OCI-LY3 (cell line): ENCODE data around the gene CERKL.
"Not testable (repeated sequence)": the region's sequence is repeated elsewhere in the genome, so short reads cannot be mapped to it uniquely, and the experiment has no call there.

Source experiments
- H2AFZ ChIP-seq: fragments of 200-600, 300-600 bp; shearing (Covaris generic); 2 replicates; pipeline ENCODE4 v1.6.0; 2014; ENCODE audit warnings: antibody characterized with exemption, low read depth, low read length
- H3K27ac ChIP-seq: fragments of 200-600, 300-600 bp; sonication (generic); 2 replicates; pipeline ENCODE4 v1.5.1; 2014; ENCODE audit warnings: mild to moderate bottlenecking, low read length, moderate library complexity, mixed read lengths
- H3K27me3 ChIP-seq: fragments of 200-600, 300-600 bp; sonication (generic); 2 replicates; pipeline ENCODE4 v1.6.1; 2014; ENCODE audit warnings: low read depth, low read length, mixed read lengths
- H3K36me3 ChIP-seq: fragments of 200-600, 300-600 bp; sonication (generic); replicated peaks from 2 replicates; pipeline ENCODE3; 2014; ENCODE audit warnings: low read depth, low read length, mixed read lengths
- H3K4me1 ChIP-seq: fragments of 300-600, 200-600 bp; sonication (generic); 2 replicates; pipeline ENCODE4 v1.6.1; 2014; ENCODE audit warnings: low read length, mixed read lengths
- H3K4me2 ChIP-seq: fragments of 200-600, 300-600 bp; sonication (generic); 2 replicates; pipeline ENCODE4 v1.6.1; 2014; ENCODE audit warnings: low read length, mixed read lengths
- H3K4me3 ChIP-seq: fragments of 300-600, 200-600 bp; sonication (generic); 2 replicates; pipeline ENCODE4 v1.5.1; 2014; ENCODE audit warnings: antibody characterized with exemption, mild to moderate bottlenecking, low read length, moderate library complexity
- H3K79me2 ChIP-seq: fragments of 300-600, 200-600 bp; shearing (Covaris generic); 2 replicates; pipeline ENCODE4 v1.6.1; 2014; ENCODE audit warnings: mild to moderate bottlenecking, low read length, mixed read lengths
- H3K9ac ChIP-seq: fragments of 300-600, 200-600 bp; shearing (Covaris generic); 2 replicates; pipeline ENCODE4 v1.6.0; 2014; ENCODE audit warnings: mild to moderate bottlenecking, low read length, moderate library complexity
- H3K9me3 ChIP-seq: fragments of 200-600, 300-600 bp; shearing (Covaris generic); 2 replicates; pipeline ENCODE4 v1.6.1; 2014; ENCODE audit warnings: low read length, mixed read lengths; ENCODE audit not compliant: insufficient read depth
- H4K20me1 ChIP-seq: fragments of 200-600, 300-600 bp; sonication (generic); 2 replicates; pipeline ENCODE4 v1.6.1; 2016; ENCODE audit warnings: low read length, mixed read lengths; ENCODE audit not compliant: insufficient read depth
- EZH2phosphoT487 ChIP-seq: fragments of 200-600 bp; shearing (Covaris generic); IDR thresholded peaks from 2 replicates; pipeline ENCODE4 v1.6.1; 2018; ENCODE audit warnings: antibody characterized with exemption, mixed run types, low read depth
- TF ChIP-seq, protein P1 (sequence below): fragments of 200-600, 300-600 bp; sonication (generic); IDR thresholded peaks from 2 replicates; pipeline ENCODE4 v1.5.1; 2014; ENCODE audit warnings: antibody characterized with exemption, low read length, low read depth

Gene CERKL, protein sequence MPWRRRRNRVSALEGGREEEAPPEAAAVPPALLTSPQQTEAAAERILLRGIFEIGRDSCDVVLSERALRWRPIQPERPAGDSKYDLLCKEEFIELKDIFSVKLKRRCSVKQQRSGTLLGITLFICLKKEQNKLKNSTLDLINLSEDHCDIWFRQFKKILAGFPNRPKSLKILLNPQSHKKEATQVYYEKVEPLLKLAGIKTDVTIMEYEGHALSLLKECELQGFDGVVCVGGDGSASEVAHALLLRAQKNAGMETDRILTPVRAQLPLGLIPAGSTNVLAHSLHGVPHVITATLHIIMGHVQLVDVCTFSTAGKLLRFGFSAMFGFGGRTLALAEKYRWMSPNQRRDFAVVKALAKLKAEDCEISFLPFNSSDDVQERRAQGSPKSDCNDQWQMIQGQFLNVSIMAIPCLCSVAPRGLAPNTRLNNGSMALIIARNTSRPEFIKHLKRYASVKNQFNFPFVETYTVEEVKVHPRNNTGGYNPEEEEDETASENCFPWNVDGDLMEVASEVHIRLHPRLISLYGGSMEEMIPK

DNA sequence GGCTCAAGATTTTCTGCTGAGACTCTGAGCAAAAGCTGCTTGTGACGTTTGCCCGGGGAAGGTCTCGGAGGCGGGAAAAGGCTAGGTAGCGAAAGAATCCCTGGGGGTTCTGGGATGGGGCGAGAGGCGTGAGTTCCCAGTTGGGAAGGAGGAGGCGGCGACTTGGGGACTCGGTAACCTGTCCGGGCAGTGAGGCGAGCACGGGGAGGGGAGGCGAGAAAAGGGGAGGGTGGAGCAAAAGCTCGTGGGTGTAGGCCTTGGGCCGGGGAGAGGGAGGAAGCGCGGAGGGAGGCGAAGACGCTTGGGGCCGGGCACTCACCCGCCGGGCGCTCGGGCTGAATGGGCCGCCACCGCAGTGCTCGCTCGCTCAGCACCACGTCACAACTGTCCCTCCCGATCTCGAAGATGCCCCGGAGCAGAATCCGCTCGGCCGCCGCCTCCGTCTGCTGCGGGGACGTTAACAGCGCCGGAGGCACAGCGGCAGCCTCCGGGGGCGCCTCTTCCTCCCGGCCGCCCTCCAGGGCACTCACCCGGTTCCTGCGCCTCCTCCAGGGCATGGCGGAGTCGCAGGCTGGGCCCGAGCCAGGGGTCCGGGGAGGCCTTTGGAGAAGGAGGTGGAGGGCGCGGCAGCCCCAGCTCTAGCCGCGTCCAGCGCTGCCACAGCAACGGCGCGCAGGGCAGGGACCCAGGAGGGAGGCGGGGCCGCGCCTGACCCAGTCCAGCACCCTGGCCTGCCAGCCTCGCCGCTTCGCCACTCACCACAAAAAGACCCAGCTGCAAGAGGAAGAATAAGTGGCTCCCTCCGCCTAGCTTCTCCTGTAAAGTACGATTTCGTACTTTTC, at the start of gene CERKL:
Gene CERKL (minus strand): TSS at position 656 of the 842 bp plus-strand sequence. CDS start 99 bp downstream, at position 557.
- H3K9ac ChIP-seq = peak within 1 kb of the TSS; percentile 65
- H3K4me2 ChIP-seq = peak within 1 kb of the TSS; percentile 88
- H3K36me3 ChIP-seq = no peaks in the 10 kb centered on the region
- TF ChIP-seq, protein P1, sequence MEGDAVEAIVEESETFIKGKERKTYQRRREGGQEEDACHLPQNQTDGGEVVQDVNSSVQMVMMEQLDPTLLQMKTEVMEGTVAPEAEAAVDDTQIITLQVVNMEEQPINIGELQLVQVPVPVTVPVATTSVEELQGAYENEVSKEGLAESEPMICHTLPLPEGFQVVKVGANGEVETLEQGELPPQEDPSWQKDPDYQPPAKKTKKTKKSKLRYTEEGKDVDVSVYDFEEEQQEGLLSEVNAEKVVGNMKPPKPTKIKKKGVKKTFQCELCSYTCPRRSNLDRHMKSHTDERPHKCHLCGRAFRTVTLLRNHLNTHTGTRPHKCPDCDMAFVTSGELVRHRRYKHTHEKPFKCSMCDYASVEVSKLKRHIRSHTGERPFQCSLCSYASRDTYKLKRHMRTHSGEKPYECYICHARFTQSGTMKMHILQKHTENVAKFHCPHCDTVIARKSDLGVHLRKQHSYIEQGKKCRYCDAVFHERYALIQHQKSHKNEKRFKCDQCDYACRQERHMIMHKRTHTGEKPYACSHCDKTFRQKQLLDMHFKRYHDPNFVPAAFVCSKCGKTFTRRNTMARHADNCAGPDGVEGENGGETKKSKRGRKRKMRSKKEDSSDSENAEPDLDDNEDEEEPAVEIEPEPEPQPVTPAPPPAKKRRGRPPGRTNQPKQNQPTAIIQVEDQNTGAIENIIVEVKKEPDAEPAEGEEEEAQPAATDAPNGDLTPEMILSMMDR = peak; percentile 16; the same call in 1 of the 2 replicates
- TF ChIP-seq EZH2phosphoT487 = no peak
- H3K27me3 ChIP-seq = peaks cover 11% of the 10 kb centered on the region; the same call in 1 of the 2 replicates
- peaks cover 20% of the 10 kb centered on the region for H3K4me1 ChIP-seq
- peak within 1 kb of the TSS; percentile 80 for H3K4me3 ChIP-seq
- peak within 1 kb of the TSS; percentile 95 for H2AFZ ChIP-seq
- H3K9me3 ChIP-seq = no peaks in the 10 kb centered on the region
- no peaks in the 10 kb centered on the region for H3K79me2 ChIP-seq
- H3K27ac ChIP-seq = no peak within 1 kb of the TSS
- H4K20me1 ChIP-seq = no peaks in the 10 kb centered on the region

DNA sequence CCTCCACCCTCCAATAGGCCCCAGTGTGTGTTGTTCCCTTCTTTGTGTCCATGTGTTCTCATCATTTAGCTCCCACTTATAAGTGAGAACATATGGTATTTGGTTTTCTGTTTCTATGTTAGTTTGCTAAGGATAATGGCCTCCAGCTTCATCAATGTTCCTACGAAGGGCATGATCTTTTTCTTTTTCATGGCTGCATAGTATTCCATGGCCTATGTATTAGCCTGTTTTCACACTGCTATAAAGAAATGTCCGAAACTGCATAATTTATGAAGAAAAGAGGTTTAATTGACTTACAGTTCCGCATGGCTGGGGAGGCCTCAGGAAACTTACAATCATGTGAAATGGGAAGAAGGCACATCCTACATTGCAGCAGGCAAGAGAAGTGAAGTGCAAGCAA, 45.6 kb upstream of the CERKL start:
- H3K9me3 ChIP-seq, H3K36me3 ChIP-seq, H3K27me3 ChIP-seq, H3K27ac ChIP-seq, H2AFZ ChIP-seq, H3K4me3 ChIP-seq, H3K79me2 ChIP-seq, H3K4me2 ChIP-seq, H4K20me1 ChIP-seq, H3K4me1 ChIP-seq, H3K9ac ChIP-seq: not testable (repeated sequence)

DNA sequence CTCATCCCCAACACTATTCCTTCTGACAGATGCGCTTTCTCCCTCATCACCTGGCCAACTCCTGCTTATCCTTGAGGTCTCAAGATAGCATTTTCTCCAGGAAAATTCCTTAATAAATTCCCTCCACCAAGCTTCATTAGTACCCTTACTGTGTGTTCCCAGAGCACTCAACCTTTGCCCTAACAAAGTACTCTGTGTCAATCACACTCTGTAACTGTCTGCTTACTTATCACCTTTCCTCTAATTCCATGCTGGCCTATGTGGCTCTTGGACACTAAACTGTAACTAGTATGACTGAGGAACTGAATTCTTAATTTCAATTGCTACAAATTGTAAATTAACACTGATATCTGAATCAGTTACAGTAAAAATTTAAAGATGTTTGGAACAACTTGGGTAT, 41.3 kb upstream of the CERKL start:
- Histone ChIP-seq H3K4me2 (peak overlapping the region; percentile 35; the same call in 1 of the 2 replicates), H4K20me1 (no peaks in the 10 kb centered on the region), H3K9me3 (peaks cover 3% of the 10 kb centered on the region), H3K27me3 (no peaks in the 10 kb centered on the region), H3K9ac (no peak overlapping the region), H3K27ac (no peak overlapping the region), H3K4me3 (no peak overlapping the region), H3K4me1 (peaks cover 15% of the 10 kb centered on the region), H3K79me2 (no peaks in the 10 kb centered on the region), H3K36me3 (no peaks in the 10 kb centered on the region), H2AFZ (no peak overlapping the region)
- no peak for TF ChIP-seq EZH2phosphoT487
- TF ChIP-seq, protein P1 = no peak

DNA sequence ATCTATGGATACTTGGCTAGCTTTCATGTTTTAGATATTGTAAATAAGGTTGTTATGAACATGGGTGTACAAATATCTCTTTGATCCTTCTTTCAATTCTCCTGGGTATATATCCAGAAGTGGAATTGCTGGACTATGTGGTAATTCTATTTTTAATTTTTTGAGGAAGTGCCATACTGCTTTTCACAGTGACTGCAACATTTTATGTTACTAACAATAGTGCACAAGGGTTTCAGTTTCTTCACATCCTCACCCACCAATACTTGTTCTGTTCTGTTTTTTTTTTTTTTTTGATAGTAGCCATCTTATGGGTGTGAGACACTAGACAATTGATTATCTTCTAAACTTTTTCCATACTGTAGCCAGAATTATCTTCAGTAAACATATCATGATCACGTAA, 40.7 kb upstream of the CERKL start:
- Histone ChIP-seq H4K20me1 (no peaks in the 10 kb centered on the region), H3K36me3 (no peaks in the 10 kb centered on the region), H3K4me1 (peaks cover 15% of the 10 kb centered on the region), H2AFZ (no peak overlapping the region), H3K9me3 (no peaks in the 10 kb centered on the region), H3K79me2 (no peaks in the 10 kb centered on the region), H3K4me2 (peak overlapping the region; percentile 35; the same call in 1 of the 2 replicates), H3K27me3 (no peaks in the 10 kb centered on the region), H3K27ac (no peak overlapping the region), H3K4me3 (no peak overlapping the region), H3K9ac (no peak overlapping the region)
- TF ChIP-seq EZH2phosphoT487 = no peak
- TF ChIP-seq, protein P1 = no peak
